ENCODE measurements around the gene HUWE1. TPM values are rescaled to one million over a fixed set of nuclear protein-coding genes. Genes with fewer than 3 reads are reported as not detected.

Gene HUWE1
- polyA plus RNA-seq, 1 experiment: 76.1 TPM

- ChIA-PET POLR2A (interaction anchor here (1.0 kb wide), 1 partner anchor 29 kb away, joined by 3 read pairs; no protein-coding TSS in a partner anchor), CTCF (no interaction called here)
- Histone ChIP-seq H3K4me3 (ENCODE audit: low read depth, low read length) (no peak overlapping the region), H3K27ac (ENCODE audit: low read depth, low read length) (no peak overlapping the region), H3K27me3 (ENCODE audit: control insufficient read depth, insufficient read depth, low read length) (no peaks in the 10 kb centered on the region), H3K9me3 (ENCODE audit: control insufficient read depth, insufficient read depth, low read length) (no peaks in the 10 kb centered on the region)
- TF ChIP-seq CTCF (IDR thresholded peaks at IDR 0.05; ENCODE audit: low read depth, low read length): no peak
- no peak for DNase-seq (ENCODE audit: low read depth, low spot score)
Observed at GRCh38 chrX:53654376-53654775, 32.1 kb downstream of the HUWE1 start.

GRCh38 chrX:53644751-53645150 is 41.8 kb downstream of the HUWE1 start:
- Histone ChIP-seq H3K27ac (ENCODE audit: low read depth, low read length) (no peak overlapping the region), H3K27me3 (ENCODE audit: control insufficient read depth, insufficient read depth, low read length) (no peaks in the 10 kb centered on the region), H3K4me3 (ENCODE audit: low read depth, low read length) (no peak overlapping the region), H3K9me3 (ENCODE audit: control insufficient read depth, insufficient read depth, low read length) (no peaks in the 10 kb centered on the region)
- no peak for DNase-seq (ENCODE audit: low read depth, low spot score)
- no peak for TF ChIP-seq CTCF (IDR thresholded peaks at IDR 0.05; ENCODE audit: low read depth, low read length)
- CTCF ChIA-PET: no interaction called here
- POLR2A ChIA-PET: no interaction called here

GRCh38 chrX:53642337-53642736 is 44.2 kb downstream of the HUWE1 start:
- ChIA-PET POLR2A (no interaction called here), CTCF (no interaction called here)
- Histone ChIP-seq H3K9me3 (ENCODE audit: control insufficient read depth, insufficient read depth, low read length) (no peaks in the 10 kb centered on the region), H3K27ac (ENCODE audit: low read depth, low read length) (no peak overlapping the region), H3K4me3 (ENCODE audit: low read depth, low read length) (no peak overlapping the region), H3K27me3 (ENCODE audit: control insufficient read depth, insufficient read depth, low read length) (no peaks in the 10 kb centered on the region)
- DNase-seq (ENCODE audit: low read depth, low spot score): no peak
- no peak for TF ChIP-seq CTCF (IDR thresholded peaks at IDR 0.05; ENCODE audit: low read depth, low read length)

- ChIA-PET CTCF (no interaction called here), POLR2A (no interaction called here)
- Histone ChIP-seq H3K27me3 (ENCODE audit: control insufficient read depth, insufficient read depth, low read length) (no peaks in the 10 kb centered on the region), H3K9me3 (ENCODE audit: control insufficient read depth, insufficient read depth, low read length) (no peaks in the 10 kb centered on the region), H3K4me3 (ENCODE audit: low read depth, low read length) (no peak overlapping the region), H3K27ac (ENCODE audit: low read depth, low read length) (no peak overlapping the region)
- no peak for TF ChIP-seq CTCF (IDR thresholded peaks at IDR 0.05; ENCODE audit: low read depth, low read length)
- no peak for DNase-seq (ENCODE audit: low read depth, low spot score)
Observed at GRCh38 chrX:53639257-53639656, 47.3 kb downstream of the HUWE1 start.

GRCh38 chrX:53637479-53637878 is 49.0 kb downstream of the HUWE1 start:
- TF ChIP-seq CTCF (IDR thresholded peaks at IDR 0.05; ENCODE audit: low read depth, low read length): no peak
- H3K27ac ChIP-seq (ENCODE audit: low read depth, low read length): no peak overlapping the region
- CTCF ChIA-PET: no interaction called here
- DNase-seq (ENCODE audit: low read depth, low spot score): no peak
- H3K27me3 ChIP-seq (ENCODE audit: control insufficient read depth, insufficient read depth, low read length): no peaks in the 10 kb centered on the region
- H3K4me3 ChIP-seq (ENCODE audit: low read depth, low read length): no peak overlapping the region
- POLR2A ChIA-PET: no interaction called here
- H3K9me3 ChIP-seq (ENCODE audit: control insufficient read depth, insufficient read depth, low read length): no peaks in the 10 kb centered on the region
